Measurements from ENCODE around the gene STRADB.
"Not testable (repeated sequence)": the region's sequence is repeated elsewhere in the genome, so short reads cannot be mapped to it uniquely, and the experiment has no call there.

STRADB gene

DNA sequence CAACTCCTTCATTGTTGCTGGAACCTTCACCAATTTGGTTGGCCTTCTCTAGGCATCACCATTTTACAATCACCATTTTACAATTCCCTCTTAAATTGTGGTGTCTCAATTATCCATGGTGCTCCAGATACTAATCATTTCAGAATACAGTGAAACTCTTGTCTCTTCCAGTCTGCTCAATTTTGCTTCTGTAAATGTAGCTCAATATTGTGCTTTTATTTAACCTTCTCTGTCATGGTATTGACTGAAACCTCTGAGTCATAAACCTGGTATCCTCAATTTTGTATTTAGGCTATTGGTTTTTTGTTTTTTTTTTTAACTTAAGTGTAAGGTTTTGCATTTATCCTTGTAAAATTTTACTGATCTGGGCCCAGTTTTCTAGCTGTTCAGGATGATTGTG is 16.1 kb downstream of the STRADB start:
- DNase-seq (ENCODE audit: low read depth), result no peak

DNA sequence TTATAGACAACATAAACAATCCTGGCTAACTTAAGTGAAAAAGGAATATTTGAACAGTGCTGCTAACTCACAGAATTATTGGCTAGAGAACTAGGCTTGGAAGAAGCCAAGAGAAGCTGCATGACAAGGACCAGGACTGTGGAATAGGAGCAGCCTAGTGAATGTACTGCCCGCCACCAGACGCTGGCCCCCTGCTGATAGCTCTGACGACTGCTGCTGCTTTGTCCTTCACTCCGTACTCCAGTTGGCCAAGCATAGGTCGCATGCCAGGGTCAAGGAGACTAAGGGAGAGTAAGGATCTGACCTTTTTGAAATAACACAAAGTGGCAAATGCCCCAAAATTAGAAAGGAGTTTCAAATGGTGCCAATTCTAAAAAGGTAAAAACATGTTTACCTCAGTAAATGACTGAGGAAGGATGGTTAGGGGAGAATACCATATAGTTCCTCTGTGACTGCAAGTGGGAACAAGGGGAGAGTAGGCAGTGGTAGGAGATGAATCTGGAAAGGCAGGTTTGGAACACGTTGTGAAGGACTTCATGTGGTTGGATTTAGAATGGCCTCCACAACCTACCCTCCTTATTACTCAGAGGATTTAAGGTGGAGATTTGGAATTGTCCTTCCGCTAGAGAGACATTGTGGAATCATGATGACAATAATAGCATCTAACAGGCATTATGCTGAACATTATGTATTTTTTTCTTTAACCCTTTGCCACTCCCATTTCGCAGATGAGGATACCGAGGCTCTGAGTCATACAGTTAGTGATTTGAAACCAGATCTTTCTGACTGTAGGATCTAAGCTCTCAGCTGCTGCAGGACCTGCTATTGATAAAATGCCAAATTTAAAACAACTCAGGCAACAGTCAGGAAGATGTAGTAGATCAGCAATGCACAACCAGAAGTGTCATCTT is 19.5 kb downstream of the STRADB start:
- no peak for DNase-seq (ENCODE audit: low read depth)

DNA sequence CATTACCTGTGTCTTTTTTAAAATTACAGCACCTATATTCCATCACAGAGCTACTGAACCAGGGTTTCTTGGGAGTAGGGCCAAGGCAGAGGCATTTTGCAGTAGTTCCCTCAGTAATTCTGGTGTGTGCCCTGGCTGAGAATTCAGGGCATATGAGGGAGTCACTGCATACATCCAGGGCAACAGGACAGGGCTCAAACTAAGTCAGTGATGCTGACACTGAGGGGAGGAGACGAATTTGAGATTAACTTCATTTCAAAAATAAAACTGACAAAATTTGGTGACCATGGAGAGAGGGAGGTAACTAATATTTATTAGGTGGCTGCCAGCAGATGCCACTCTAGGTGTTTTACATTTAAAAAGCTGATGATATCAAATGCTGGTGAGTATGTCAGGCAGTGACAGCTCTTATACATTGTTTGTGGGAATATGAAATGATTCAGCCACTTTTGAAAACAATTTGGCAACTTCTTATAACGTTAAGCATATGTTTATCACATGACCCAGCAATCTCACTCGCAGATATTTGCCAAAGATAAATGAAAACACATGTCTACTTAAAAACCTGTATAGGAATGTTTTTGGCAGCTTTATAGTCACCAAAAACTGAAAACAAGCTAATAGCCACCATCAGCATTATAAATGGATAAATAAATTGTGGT is 20.3 kb downstream of the STRADB start:
- no peak for DNase-seq (ENCODE audit: low read depth)

DNA sequence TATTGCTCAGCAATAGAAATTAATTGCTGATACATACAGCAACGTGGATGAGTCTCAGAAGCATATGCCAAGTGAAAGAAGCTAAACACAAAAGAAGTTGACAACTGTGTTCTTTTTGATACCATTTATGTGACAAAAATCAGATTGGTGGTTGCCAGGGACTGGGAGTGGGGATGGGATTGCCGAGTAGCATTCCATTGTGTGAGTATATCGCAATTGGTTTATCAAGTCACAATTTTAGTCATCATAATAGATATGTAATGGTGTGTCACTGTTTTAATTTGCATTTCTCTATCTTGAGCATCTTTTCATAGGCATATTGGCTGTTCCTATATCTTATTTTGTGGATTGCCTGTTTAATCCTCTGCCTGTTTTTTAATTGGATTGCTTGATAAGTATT is 20.9 kb downstream of the STRADB start:
- DNase-seq (ENCODE audit: low read depth), result no peak

DNA sequence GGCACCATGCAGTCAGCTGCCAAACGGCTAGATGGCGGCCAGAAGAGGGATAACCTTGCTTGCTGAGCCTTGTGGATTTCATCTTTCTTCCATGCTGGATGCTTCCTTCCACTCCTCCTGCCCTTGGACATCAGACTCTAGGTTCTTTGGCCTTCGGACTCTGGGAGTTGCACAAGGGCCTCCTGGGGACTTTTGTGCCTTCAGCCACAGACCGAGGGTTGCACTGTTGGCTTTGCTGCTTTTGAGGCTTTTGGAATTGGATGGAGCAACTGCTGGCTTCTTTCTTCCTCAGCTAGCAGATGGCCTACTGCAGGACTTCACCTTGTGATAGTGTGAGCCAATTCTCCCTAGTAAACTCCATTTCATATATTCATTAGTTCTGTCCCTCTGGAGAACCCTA is 31.0 kb downstream of the STRADB start:
- no peak for DNase-seq (ENCODE audit: low read depth)

DNA sequence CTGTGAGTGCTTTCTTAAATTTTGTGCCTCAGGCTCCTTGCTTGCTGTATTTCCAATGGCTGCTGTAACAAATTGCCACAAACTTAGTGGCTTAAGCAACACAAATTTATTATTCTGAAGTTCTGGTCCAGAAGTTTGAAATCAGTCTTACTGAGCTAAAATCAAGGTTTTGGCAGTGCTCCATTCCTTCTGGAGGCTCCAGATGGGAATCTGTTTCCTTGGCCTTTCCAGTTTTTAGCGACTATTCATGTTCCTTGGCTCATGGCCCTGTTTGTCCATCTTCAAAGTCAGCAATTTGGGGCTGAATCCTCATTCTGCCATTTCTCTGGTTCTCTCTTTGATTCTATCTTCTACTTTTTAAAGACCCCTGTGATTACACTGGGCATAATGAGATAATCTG is 31.8 kb downstream of the STRADB start:
- DNase-seq (ENCODE audit: low read depth), result no peak

DNA sequence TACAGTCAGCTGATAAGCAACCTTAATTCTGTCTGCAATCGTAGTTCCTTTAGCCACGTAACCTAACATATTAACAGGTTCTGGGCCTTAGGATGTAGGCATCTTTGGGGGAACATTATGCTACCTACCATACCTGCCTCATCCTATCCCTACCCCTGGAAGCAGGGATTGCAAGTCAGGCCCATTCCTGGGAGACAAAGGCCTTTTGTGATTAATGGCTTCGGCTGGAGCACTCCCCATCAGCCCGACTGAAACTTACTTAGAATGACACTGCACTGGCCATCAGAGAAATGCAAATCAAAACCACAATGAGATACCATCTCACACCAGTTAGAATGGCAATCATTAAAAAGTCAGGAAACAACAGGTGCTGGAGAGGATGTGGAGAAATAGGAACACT is 32.2 kb downstream of the STRADB start:
- DNase-seq (ENCODE audit: low read depth), result not testable (repeated sequence)

DNA sequence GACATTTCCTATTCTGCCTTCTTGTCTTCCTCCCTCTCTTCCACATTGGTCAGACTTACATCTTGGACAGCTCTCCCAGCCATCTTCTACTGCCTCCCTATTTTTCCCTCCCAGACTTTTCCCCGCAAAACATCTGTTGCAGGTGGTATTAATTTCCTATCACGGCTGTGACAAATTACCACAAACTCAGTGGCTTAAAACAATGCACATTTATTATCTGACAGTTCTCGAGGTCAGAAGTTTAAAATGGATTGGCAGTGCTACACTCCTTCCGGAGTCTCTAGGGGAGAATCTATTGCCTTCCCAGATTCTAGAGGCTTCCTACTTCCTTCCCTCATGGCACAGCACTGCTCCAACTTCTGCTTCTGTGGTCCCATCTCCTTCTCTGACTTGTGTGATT is 33.3 kb downstream of the STRADB start:
- DNase-seq (ENCODE audit: low read depth), result no peak

DNA sequence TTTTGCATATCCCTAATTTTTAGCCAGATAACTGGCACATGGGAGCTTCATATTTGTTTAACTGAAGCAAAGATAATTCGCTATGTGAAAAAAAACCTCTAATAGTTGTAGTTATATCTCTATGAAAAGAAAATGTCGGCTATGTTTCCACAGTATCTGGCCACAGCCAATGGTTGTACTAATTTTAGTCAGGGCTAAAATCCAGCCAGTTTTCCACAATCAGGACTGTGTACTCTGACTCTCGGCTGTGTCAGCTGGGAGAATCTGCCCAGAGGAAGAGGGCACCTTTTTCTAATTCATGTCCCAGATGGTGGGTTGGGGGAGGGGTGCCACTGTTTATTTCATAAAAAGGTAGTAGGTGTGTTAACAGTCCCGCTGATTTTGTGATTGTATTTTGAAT is 38.8 kb downstream of the STRADB start:
- no peak for DNase-seq (ENCODE audit: low read depth)

DNA sequence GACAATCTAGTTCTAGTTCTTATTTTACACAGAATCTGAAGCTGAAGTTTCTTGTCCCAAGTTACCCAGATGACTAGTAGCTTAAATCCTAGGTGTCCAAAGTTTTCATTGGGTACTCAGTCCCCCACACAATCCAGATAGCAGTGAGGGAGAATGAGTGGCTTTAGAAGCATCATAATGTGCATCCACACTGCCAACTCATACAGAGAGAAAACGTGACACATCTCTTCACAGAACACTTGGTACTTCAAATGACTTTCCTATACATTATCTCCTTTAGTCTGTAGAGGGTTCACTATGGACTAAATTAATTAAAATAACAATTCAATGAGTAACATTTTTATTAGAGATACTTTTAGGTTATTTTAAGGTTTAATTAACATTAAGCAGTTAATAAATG is 45.2 kb downstream of the STRADB start:
- no peak for DNase-seq (ENCODE audit: low read depth)

DNA sequence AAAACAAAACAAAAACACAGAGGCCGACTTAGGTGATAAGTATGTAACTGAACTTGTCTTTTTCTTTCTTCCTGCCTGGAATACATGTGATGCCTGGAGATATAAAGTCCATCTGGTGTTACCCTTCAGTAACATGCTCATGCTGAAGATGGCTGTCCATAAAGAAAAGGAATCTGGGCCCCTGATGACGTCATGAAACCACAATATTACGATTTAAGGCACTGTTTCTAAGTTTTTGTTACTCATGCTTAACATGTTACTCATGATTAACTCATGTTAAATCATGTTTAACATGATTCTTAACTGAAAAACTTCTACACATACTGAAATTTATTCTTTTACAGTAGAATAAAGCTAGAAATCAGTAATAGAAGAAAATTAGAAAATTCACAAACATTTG is 49.0 kb downstream of the STRADB start:
- DNase-seq (ENCODE audit: low read depth), result no peak

DNA sequence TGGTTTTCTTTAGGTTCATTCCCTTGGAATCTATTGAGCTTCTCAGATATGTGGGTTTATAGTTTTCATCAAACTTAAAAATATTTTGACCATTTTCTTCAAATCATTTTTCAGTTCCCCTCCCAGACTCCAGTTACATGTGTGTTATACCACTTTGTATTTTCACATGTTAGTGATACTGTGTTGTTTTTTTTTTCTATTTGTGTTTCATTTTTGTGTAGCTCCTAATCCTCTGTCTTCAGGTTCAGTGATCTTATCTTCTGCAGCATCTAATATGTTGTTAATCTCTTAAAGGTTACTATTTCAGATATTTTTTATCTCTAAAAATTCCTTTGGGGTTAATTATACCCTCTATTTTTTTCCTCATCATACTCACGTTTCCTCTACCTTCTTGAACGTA is 51.2 kb downstream of the STRADB start:
- no peak for DNase-seq (ENCODE audit: low read depth)

DNA sequence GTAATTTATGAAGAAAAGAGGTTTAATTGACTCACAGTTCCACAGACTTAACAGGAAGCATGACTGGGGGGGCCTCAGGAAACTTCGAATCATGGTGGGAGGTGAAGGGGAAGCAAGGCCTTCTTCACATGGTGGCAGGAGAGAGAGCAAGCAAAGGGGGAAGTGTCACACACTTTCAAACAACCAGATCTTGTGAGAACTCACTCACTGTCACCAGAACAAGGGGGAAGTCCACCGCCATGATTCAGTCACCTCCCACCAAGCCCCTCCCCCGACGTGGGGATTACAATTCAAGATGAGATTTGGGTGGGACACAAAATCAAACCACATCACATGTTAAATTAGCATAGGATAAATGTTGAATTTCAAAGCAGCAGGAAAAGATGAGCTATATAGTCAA is 56.2 kb downstream of the STRADB start:
- no peak for DNase-seq (ENCODE audit: low read depth)

DNA sequence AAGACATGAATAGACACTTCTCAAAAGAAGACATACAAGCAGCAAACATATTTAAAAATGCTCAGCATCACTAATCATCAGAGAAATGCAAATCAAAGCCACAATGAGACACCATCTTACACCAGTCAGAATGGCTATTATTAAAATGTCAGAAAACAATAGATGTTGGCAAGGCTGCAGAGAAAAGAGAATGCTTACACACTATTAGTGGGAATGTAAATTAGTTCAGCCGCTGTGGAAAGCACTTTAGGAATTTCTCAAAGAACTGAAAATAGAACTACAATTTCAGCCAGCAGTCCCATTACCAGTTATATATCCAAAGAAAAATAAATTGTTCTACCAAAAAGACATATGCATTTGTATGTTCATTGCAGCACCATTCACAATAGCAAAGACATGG is 61.7 kb downstream of the STRADB start:
- no peak for DNase-seq (ENCODE audit: low read depth)

DNA sequence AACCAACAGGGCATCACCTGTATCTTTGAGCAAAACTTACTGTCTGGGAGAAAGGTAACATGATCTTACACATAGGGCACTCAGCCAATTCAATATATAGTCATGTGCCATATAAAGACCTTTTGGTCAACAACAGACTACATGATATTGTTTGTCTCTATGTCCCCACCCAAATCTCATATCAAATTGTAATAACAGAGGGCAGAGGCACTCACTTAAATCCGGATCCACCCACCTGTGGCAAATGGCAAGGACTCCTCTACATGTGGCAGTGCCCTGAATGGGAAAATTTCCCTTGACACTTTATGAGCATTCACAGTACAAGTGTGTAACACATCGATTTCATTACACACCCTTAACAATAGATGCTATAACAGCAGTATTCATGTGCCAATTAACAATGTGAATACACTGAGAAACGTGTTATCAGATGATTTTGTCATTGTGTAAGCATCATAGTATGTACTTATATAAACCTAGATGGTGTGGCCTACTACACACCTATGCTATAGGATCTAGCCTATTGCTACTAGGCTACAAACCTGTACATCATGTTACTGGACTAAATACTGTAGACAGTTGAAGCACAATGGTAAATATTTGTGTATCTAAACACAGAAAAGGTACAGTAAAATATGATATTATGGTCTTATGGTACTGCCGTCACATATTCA is 64.2 kb downstream of the STRADB start:
- no peak for DNase-seq (ENCODE audit: low read depth)

DNA sequence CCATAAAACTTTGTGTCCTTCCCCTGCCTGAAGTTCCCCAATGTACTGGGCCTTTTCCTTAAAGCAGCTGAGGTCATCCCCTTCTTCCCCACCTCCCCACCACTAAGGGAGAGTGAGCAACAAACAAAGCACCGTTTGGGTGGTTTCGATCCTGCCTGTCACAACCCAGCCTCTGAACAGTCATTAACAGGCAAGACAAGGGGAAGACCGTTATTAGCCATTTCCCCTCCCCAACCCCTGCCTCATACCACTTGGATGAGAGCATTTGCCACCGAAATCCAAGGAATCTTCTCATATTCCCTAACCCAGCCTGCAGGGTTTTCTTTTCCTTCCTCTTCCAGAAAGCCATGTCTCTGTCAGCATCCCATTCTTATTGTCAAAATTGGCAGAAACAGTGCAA is 65.6 kb downstream of the STRADB start:
- DNase-seq (ENCODE audit: low read depth), result no peak

DNA sequence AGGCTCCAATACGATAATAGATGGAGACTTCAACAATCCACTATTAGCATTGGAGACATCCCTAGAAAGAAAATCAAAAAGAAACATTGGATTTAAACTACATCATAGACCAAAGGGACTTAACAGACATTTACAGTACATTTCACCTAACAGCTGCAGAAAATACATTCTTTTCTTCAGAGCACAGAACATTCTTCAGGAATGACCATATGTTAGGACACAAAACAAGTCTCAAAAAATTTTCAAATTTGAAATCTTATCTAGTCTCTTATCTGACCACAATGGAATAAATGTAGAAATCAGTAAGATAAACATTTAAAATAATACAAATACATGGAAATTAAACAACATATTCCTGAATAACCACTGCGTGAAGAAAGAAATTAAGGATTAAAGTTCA is 68.7 kb downstream of the STRADB start:
- no peak for DNase-seq (ENCODE audit: low read depth)

DNA sequence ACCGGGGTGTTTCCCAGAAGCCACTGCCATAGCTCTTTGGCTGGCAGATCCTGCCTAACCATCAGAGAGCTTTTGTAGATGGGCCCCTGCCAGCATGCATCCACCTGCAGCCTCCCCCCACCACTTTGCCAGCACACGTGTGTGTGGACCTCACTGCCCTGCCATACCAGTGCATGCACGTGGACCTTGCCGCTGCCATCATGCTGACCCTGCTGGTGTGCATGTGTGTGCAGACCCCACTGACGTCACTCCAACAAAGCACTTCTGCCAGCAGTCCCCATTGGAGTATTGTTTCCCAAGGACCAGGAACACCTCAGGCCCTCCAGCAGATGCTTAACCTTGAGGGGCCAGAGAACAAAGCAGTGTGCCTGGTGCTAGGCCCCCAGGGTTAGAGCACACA is 71.4 kb downstream of the STRADB start:
- no peak for DNase-seq (ENCODE audit: low read depth)

DNA sequence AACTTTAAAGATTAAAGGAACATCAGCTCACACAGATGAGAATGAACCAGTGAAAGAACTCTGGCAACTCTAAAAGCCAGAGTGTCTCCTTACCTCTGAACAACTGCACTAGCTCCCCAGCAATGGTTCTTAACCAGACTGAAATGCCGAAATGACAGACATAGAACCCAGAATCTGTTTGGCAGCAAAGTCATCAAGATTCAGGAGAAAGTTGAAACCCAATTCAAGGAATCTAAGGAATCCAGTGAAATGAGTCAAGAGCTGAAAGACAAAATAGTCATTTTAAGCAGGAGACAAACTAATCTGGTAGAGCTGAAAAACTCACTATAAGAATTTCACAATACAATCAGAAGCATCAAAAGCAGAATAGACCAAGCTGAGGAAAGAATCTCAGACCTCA is 72.0 kb downstream of the STRADB start:
- no peak for DNase-seq (ENCODE audit: low read depth)

Data from stimulated activated CD8-positive, alpha-beta memory T cell treated with anti-CD3 and anti-CD28 coated beads, Interleukin-12 subunit alpha, Interleukin-12 subunit beta, amount 100 ng/mL, for 1 hour (primary cell).